HG02763 (cell line): ENCODE data around the gene GMCL1.

Experiments used
- ATAC-seq: cut with Tn5 transposase; IDR thresholded peaks from one replicate; pipeline ENCODE4 v1.9.1; 2021; ENCODE audit warnings: mild to moderate bottlenecking, moderate library complexity; ENCODE audit not compliant: unreplicated experiment

GMCL1 gene, protein sequence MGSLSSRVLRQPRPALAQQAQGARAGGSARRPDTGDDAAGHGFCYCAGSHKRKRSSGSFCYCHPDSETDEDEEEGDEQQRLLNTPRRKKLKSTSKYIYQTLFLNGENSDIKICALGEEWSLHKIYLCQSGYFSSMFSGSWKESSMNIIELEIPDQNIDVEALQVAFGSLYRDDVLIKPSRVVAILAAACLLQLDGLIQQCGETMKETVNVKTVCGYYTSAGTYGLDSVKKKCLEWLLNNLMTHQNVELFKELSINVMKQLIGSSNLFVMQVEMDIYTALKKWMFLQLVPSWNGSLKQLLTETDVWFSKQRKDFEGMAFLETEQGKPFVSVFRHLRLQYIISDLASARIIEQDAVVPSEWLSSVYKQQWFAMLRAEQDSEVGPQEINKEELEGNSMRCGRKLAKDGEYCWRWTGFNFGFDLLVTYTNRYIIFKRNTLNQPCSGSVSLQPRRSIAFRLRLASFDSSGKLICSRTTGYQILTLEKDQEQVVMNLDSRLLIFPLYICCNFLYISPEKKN

DNA sequence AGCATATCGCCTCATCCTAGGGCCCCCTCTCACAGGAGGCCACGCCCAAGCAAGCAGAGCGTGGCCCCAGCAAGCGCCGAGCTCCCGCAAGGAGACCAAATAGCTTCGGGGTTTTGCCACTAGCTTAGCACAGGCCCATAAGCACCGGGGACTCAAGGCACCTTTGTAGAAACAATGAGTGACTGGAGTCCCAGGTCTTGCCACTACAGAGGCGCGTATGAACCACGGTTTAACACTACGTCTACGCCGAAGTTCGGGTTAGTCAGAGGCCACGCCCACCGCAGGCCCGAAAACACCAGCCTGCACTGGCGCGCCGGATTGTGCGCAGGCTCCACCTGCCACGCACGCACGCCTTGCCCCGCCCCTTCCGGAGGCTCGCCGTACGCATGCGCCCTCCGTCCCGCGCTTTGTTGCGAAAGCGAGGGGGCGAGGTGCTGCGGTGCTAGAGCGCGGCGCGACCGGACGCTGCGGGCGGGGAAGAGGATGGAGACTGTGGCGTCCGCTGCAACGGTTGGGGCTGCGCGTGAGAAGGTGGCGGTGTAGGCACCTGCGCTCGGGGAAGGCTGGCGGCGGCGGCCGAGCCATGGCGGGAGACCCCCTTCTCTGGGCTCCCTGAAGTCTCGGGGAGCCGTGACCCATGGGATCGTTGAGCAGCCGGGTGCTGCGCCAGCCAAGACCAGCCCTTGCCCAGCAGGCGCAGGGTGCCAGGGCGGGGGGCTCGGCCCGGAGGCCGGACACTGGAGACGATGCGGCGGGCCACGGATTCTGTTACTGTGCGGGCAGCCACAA is at the start of gene GMCL1:
Gene GMCL1 (plus strand): TSS at position 405 of the 789 bp plus-strand sequence. CDS start 233 bp downstream, at position 638.
- peak; percentile 92 for ATAC-seq

DNA sequence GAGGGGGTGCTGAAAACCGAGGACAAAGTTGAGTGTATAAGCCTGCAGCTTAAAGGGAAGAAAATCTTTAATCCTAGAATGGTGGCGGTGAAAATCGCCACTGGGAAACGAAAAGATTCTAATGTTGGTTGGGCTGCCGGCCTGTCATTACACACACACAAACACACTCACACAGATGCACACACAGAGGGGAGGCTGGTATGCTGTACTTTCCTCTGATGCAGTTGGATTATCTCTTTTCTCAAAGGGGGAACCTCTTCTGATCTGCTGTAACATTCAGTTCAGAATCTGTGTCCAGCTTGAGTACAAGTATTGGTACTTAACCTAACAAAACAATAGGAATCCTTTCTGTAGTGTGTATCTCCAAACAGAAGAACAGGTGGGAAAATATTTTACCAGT is 48.5 kb upstream of the GMCL1 start:
- ATAC-seq, result peak; percentile 10

DNA sequence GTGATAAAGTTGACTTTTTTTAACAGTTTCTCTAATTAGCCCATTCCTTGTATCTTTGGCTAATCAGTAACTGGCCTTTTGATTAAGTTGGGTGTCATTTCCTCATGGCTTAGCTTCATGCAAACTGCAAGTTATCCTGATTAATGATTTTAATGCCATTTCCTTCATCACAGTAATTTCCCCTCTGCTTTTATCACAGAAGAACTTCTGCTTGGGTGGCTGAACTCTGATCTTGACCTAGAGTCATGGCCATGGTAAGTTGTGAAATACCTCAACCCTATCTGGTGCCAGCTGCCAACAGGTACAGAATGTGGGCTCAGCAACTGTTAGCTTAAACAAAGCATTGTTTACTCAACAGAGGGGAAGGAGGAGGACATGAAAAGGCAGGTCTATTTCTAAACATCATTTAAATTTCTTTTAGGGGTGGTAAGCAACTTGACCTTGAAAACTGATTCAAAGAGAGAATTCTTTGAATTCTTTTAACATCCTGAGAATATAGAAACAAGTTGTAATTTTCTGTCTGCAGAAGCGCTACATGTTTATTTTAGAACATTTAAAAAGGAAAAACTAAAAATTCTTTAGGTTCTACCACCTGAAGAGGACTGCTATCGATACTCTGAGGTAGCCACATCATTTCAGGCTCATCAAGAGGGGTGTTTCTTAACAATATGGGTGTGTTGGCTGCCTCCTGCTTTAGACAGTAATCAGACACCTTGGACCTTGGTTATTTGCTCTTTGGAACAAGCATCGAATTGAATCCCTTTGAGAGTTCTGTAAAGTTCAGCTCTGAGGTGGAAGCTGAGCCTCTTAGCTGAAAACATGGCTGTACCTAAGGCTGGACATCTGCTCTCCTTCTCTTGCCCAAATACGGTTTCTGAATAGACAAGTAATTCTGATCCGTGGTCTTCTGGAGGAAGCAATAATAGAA is 47.9 kb upstream of the GMCL1 start:
- peak; percentile 54 for ATAC-seq

DNA sequence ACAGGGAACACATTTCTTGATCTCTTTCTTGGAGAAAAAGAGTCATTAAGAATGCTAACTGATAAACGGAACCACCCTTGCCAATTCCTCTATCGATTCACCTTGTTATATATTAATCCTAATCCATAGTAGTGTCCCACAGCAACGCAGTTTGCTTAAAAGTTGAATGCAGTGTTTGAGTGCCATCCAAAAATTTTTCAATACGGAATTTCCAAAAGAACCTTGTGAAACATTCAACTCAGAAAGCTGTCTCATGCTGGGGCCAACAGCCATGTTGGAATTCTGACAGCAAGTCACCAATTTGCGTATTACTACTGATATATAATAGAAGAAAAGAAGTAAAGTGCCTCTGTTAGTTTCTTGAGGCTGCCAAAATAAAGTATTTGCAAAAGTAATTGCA is 45.2 kb upstream of the GMCL1 start:
- ATAC-seq, result no peak

DNA sequence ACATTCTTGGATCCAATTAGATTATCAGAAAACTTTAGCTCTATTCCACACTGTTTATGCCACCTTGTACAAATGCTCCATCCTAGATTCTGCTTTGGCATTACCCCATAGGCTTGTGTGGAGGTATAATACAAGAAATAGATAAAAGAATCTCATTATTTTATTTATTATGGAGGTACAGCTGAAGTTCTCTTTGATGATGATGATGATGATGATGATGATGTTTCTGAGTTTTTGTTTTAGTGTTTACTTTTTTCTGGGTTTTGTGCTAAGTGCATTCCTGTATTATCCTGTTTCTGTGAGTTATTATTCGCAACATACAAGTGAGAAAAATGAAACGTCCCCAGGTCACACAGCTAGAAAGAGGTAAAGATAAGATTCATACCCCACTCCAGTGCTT is 44.1 kb upstream of the GMCL1 start:
- ATAC-seq, result no peak

DNA sequence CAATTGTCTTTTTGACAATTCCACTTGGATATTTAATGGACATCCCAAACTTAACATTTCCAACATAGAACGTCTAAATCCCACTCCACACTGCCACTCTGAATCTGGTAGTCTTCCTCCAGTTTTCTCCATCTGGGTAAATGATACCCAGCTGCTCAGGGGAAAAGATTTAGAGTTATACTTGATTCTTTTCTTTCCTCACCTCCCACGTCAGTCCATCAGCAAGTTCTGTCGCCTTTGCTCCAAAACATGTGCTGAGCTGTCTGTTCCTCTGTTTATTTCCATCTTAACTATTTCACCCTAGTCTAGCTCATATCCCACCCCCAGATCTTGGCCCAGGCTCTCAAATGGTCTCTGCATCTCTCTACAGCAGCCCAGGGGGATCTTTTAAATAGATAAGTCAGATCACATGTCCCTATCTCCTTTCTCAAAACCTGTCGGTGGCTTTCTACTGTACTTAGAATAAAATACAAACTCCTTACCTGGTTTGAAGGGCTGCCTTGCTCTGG is 43.4 kb upstream of the GMCL1 start:
- ATAC-seq, result no peak

DNA sequence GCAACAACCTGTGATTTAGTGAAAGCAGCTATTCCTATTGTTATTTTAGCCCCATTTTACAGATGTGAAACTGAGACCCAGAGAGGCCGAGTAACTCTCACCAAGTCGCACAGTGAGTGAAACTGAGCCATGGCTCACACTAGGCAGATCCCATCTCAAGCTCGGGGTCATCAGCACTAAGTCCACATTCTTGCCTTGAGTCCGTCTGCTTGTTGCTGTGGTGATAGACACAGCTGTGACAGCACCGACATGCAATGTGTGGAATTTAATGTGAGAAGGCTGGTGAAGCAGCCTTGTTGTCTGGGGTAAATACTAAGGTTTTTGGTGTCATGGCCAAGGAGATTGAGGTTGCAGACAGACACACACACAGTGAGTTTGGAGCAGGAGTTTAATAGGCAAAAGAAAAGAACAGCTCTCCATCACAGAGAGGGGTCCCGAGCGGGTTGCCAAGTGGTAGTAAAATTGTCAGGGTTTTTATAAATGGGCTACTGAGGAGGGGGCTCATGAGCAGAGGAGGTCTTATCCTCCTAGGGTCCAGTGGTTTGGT is 40.2 kb upstream of the GMCL1 start:
- ATAC-seq, result peak; percentile 42

DNA sequence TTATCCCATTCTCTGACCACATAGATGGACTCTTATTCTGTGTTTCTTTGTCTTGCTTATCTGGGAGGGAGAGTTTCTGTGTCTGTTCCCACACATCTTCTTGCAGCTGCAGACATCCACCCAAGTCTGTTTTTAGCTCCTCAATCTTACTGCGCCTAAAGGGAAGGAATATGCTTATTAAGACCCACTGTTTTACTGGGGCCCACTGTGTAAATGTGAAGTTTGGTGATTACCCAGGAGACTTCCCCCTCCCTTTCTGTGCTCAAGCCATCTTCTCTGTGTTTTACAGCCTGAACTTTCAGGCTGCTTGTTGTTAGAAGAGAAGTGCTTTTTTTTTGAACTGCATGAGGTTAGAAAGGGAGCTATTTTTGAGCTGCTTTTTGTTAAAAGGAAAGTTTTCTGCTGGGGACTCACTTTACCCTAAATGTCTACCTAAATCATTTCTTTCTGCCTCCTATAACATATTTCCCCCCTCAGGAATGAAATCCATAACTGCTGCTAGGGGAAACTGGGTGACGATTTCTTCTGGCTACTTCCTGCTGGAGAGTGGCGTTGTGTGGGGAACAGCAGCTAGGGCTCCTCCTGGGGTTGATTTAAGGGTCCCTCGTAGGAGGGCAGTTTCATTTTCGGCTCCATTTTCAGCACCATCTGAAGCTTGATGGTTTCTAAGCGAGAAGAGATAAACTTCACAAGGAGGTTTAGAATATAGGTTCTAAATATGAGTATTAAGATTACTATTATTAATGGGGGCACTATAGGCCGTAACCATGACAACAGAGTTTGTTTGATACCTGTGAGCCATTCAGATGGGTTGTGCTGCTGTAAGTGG is 39.5 kb upstream of the GMCL1 start:
- peak; percentile 52 for ATAC-seq

DNA sequence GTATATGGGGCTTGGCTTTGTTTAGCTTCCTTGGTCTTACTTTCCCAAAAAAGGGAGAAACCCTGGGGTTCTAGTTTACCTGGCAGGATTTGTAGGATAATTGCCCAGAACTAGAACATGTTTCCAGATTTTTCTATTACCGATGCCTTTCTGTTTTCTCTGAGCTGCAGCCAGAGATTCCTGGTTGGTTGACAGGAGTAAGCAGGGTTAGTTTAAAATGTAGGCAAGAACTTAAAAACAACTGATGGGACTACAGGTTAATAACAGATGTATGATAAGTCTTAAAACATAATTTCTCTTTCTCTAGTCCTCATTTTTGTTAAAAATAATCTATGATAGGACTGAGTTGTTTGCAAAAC is 38.9 kb upstream of the GMCL1 start:
- no peak for ATAC-seq

DNA sequence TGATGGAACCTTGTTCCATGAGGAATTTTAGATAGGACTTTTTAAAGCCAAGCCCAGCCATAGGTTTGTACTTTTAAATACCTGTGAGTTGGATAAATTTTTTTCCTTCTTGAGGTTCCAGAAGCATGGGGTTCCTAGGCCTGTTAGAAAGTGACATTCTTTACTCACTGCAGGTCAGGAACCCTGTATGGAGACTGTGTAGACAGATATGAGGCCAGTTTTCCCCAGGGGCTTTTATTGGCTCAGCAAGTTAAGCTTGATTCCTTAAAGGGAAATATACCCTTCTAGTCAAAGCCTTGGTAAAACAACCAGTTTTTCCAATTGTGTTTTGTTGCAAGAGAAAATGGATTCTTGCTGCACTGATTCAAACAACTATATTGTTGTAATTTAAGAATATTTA is 38.4 kb upstream of the GMCL1 start:
- ATAC-seq, result no peak

DNA sequence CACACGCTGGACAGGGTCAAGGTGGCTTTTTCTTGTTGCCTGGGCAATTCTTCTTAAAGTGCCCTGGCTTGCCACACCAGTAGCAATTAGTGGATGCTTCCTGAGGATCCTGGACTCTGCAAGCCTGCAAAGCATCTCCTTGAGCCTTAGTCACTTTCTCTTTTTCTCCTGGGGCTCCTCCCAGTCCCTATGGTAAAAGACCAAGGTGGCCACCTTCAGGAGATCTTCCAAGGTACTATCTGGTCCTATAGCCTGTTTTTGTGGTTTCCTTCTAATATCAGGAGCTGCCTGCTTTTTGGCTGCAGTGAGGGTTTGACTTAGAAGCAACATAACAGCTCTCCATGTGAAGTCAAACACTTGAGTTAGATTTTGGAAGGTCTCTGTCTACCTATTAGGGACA is 33.3 kb upstream of the GMCL1 start:
- no peak for ATAC-seq

DNA sequence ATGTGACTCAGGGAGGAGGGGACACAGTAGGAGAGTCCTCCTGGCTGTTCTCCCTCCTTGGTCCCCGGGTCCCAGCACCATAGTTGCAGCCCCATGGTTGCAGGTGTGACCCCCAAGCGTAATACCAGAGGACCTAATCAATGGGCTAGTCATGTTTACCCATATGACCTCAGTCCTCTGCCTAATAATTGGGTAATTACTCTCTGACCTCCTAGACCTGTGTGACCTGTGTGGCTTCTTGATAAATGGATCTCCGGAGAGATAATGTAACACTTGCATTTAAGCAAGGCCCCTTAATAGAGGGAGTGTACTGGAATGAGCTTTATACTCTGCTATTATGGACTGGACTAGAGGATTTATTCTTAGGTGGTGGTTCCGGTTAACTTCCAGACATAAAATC is 32.2 kb upstream of the GMCL1 start:
- no peak for ATAC-seq

DNA sequence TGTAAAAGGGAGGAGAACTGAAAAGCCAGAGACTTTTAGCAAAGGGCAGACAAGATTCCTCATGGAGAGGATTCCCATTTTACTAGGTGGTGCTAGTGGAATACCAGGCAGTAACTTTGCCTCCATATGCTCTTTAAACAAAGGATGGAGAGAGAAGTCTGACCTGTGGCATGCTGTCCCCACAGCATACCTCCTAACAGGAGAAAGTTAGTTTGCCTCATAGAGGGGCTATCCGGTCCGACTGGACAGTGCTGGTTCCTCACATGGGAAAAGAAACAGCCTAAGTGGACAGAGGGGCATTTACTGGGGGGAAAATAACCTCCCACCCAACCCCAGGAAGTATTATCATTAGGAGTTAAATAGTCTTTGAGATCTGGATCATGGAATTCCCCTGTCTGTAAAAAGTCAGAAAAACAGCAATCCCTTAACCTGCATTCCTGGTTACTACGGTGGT is 31.6 kb upstream of the GMCL1 start:
- no peak for ATAC-seq

DNA sequence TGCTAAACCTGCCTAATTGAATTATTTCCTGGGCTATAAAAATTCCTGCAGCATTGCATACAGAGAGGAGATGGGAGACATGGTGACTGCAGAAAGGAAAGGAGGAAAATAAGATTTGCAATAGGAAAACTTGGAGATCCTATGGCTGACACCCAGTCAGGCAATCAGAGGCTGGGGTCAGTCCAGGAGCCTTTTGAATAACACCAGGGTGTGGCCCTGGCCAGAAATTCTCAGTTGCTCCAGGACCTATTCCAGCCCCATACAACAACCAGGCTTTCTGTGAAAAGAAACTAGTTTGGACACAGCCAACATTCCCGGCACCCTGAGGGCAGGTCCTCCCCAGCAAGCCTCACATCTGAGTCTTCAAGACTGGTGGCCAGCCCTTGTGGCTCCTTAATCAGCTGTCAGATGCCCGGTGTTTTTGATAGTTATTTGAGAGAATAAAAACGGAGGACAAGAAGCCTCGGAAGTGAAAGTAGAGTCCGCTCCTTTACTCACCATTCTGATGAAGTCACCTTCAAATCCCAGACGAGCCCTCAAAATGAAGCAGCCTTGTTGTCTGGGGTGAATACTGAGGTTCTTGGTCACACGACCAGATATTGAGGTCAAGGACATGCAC is 31.1 kb upstream of the GMCL1 start:
- peak; percentile 12 for ATAC-seq

DNA sequence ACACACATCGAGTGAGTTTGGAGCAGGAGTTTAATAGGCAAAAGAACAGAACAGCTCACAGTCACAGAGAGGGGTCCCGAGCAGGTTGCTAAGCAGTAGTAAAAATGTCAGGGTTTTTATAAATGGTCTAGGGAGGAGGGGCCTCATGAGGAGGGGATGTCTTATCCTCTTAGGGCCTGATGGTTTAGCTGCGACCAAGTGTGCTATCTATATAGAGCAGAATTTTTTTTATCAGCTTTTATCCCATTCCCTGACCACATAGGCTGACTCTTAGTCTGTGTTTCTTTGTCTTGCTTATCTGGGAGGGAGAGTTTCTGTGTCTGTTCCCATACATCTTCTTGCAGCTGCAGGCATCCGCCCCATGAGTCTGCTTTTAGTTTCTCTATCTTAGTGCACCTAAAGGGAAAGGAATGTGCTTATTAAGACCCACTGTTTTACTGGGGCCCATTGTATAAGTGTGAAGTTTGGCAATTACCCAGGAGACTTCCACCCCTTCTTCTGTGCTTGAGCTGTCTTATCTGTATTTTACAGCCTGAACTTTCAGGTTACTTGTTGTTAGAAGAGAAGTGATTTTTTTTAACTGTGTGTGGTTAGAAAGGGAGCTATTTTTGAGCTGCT is 30.4 kb upstream of the GMCL1 start:
- peak; percentile 43 for ATAC-seq

DNA sequence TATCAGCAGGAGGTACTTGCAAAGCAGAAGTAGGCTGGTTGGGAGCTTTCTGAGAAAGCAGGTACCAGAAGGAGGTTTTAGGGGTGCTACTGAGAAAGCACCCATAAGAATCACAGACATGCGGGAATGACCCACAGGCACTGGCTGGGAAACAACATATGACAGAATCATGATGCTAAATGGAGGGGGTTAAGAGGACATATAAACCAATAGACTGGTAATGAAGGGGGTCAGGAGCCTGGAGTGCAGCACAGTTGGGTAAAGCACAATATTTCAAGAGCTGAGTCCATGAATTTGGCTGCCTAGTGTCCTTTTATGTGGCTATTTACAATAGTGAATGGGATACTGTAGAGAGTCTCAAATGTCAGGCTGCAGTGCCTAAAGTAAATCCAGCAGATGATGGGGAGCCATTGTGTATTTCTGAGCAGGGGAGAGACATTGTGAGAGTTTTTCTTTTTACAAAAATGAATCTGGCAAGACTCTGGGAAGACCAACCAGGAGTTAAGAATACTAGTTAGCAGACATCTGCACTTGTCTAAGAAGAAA is 27.6 kb upstream of the GMCL1 start:
- no peak for ATAC-seq

DNA sequence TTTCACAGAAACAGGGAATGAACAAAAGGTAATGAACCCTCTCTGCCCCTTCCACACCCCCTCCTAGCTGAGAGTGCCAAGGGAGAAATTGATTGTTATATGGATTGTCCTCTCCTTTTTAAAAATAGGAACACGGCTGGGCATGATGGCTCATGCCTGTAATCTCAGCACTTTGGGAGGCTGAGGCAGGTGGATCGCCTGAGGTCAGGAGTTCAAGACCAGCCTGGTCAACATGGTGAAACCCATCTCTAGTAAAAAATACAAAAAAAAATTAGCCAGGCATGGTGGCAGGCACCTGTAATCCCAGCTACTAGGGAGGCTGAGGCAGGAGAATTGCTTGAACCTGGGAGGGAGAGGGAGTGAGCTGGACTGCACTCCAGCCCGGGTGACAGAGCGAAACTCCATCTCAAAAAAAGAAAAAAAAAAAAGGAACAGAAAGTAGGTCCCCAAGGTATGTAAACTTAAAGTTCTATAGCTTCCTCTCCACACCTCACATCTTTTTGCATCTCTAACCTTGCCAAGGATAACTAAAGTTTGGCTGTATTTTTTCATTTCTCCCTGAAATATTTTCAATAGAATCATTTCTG is 26.6 kb upstream of the GMCL1 start:
- ATAC-seq, result peak; percentile 59

DNA sequence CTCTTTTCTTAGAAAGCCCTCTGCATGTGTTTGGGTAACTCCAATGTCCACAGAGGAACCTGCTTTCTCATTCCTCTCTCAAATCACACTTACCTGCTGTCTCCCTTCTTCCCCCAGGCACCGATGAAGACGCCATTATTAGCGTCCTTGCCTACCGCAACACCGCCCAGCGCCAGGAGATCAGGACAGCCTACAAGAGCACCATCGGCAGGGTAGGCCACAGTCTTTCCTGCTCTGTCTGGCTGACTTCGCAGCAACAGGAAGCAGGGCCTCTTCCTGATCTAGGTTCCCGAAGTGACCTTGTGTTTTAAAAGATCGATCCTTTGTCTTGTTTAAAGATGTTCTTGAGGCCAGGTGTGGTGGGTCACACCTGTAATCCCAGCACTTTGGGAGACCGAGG is 25.0 kb upstream of the GMCL1 start:
- ATAC-seq, result no peak
